GM10847 (cell line): ENCODE data around the gene SPAG16.

ENCODE experiments used
- POLR2A ChIP-seq: IDR thresholded peaks from 2 replicates; pipeline ENCODE4 v1.6.1; 2011; ENCODE audit not compliant: insufficient read length; ENCODE audit errors: extremely low read depth

SPAG16 gene

GRCh38 chr2:214297423-214297822 is 1013.2 kb downstream of the SPAG16 start:
- no peak for TF ChIP-seq POLR2A

GRCh38 chr2:214310319-214310718 is 1026.1 kb downstream of the SPAG16 start:
- TF ChIP-seq POLR2A, result no peak

- TF ChIP-seq POLR2A, result no peak
Measured at GRCh38 chr2:214311031-214311533, 1026.8 kb downstream of the SPAG16 start.

GRCh38 chr2:214311931-214312749 is 1027.9 kb downstream of the SPAG16 start:
- no peak for TF ChIP-seq POLR2A

- TF ChIP-seq POLR2A, result no peak
Measured at GRCh38 chr2:214315324-214315723, 1031.1 kb downstream of the SPAG16 start.

DNA sequence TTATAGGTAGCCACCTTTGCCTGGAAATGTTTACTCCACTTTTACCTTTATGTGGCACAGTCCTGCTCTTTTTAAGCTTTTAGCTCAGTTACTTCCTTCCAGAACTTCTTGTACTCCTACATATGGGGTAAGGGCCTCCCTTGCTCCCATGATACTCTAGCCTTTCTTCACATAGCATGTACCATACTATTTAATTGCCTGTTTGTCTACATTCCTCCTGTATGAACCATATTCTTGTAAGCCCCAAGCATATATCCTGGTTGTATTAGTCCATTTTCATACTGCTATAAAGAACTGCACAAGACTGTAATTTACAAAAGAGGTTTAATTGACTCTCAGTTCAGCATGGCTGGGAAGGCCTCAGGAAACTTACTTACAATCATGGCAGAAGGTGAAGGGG is 1035.9 kb downstream of the SPAG16 start:
- no peak for TF ChIP-seq POLR2A

- no peak for TF ChIP-seq POLR2A
Measured at GRCh38 chr2:214322662-214323061, 1038.4 kb downstream of the SPAG16 start.

DNA sequence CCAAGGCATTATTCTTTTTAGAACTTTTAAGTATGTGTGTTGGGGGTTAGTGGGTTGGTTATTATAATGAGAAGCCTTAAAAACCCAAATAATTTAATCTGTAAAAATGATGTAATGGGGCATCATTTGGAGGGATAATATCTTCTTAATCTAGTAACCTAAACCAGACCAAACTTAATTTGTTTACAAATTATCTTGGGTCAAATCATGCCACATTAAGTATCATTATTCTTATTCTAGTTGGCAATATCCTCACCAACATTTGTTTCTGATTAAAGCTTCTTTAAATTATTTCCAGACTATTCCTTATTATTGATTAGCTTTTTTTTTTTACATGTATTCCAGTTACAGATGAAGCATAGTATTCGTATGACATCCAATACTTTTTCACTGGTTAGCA is 1041.1 kb downstream of the SPAG16 start:
- no peak for TF ChIP-seq POLR2A

- no peak for TF ChIP-seq POLR2A
Measured at GRCh38 chr2:214328941-214329340, 1044.7 kb downstream of the SPAG16 start.

- no peak for TF ChIP-seq POLR2A
Measured at GRCh38 chr2:214341646-214342045, 1057.4 kb downstream of the SPAG16 start.

DNA sequence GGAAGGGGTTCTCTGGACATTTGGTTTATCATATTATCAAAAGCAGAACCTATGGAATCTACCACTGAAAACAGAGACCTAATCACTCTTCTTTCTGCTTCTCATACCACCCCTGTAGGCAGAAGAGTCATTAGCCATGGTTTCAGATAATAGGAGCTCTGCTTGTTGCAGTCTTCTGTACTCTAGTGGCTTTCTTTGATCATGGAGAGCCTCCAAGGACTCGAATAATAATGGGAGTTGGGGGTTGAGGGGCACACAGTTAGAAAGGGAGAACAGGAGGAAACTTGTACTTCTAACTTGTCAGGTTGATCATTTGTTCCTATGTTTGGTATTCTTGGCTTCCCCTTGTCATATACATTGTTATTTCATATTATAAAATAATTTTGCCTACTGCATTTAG is 1074.2 kb downstream of the SPAG16 start:
- no peak for TF ChIP-seq POLR2A

DNA sequence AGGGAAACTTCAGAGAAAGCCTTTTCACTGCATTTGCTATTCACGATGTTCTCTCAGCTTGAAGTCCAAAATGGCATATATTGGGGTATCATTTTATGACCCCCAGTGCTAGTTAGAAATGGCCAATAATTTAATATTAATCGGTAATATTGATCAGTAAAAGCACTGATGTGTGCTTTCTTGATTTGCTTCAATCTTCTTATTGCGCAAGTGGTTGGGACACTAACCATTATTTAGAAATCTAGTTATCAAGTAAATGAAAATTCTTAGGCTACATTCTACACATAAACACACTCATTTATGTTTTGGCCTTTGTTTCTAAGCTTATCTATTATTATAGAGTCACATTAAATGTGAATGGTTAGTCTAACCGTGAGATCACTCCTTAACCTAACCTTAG is 1076.9 kb downstream of the SPAG16 start:
- TF ChIP-seq POLR2A, result no peak

- TF ChIP-seq POLR2A, result no peak
Measured at GRCh38 chr2:214365549-214365948, 1081.3 kb downstream of the SPAG16 start.

DNA sequence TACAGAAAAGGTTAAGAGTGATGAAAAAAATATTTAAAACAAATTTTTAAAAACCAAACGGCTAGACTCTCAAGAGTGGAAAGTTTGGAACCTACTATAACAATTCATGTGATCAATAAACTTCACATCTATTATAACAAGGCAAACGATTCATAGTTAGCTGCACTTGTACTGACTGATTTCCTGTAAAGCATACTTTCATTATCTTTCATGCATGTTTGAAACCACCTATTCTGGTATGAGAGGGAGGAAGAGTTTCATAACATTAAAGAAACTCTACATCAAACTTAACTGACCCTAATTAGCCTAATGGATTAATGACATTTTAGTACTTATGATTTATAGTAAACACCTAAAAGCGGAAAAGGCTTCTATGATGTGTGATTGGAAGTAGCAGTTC is 1082.9 kb downstream of the SPAG16 start:
- no peak for TF ChIP-seq POLR2A

GRCh38 chr2:214376618-214377285 is 1092.5 kb downstream of the SPAG16 start:
- TF ChIP-seq POLR2A, result no peak

DNA sequence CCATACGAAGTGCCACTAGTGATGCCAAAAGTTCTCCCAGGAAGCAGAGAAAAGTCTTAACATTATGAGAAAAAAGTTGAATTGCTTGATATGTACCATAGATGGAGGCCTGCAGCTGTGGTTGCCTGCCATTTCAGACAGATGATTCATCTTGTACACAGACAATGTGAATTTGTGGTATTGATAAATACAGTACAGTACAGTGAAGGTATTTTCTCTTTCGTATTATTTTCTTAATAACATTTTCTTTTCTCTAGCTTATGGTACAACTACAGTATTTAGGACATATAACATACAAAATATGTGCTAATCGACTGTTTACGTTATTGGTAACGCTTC is 1093.0 kb downstream of the SPAG16 start:
- no peak for TF ChIP-seq POLR2A
